ENCODE data around the gene VSX1. TPM values are rescaled to one million over a fixed set of nuclear protein-coding genes. Genes with fewer than 3 reads are reported as not detected.

VSX1 gene
- total and polyA plus RNA-seq, 9 of the 15 experiments (the other 6 are each of a cell fraction or from before 2014, with no cell fraction given) = not detected

DNA sequence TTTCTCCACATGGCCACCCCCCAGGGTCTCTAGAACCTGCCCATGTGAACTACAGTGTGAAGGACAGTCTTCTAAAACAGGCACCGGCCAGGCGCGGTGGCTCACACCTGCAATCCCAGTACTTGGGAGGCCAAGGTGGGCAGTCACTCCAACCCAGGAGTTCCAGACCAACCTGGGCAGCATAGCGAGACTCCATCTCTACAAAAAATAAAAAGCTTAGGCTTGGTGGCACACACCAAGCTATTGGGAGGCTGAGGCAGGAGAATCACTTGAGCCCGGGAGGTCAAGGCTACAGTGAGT lies 37.7 kb downstream of the VSX1 start (continued):
- TF ChIP-seq DACH1 (IDR thresholded peaks at IDR 0.05; ENCODE audit: partially characterized antibody) = no peak
- TF ChIP-seq ZNF696 (CRISPR knock-in tag; conservative IDR thresholded peaks at IDR 0.05) = no peak
- no peak for TF ChIP-seq MYBL2 (IDR thresholded peaks at IDR 0.05; ENCODE audit: low read depth)
- no peak for TF ChIP-seq MYBL2 (CRISPR knock-in tag; IDR thresholded peaks at IDR 0.05; ENCODE audit: borderline replicate concordance)
- TF ChIP-seq ZNF3 (CRISPR knock-in tag; IDR thresholded peaks at IDR 0.05) = no peak
- TF ChIP-seq ZNF316 (IDR thresholded peaks at IDR 0.05) = no peak
- no peak for TF ChIP-seq TFAM (CRISPR knock-in tag; conservative IDR thresholded peaks at IDR 0.05)
- TF ChIP-seq ZNF780A (CRISPR knock-in tag; IDR thresholded peaks at IDR 0.05) = no peak
- TF ChIP-seq TCF7L2 (IDR thresholded peaks at IDR 0.05; ENCODE audit: low read depth, low read length) = no peak
- no peak for TF ChIP-seq SRF (CRISPR knock-in tag; IDR thresholded peaks at IDR 0.05)
- no peak for TF ChIP-seq RBM25 (IDR thresholded peaks at IDR 0.05; ENCODE audit: low read depth, low read length, severe bottlenecking)

DNA sequence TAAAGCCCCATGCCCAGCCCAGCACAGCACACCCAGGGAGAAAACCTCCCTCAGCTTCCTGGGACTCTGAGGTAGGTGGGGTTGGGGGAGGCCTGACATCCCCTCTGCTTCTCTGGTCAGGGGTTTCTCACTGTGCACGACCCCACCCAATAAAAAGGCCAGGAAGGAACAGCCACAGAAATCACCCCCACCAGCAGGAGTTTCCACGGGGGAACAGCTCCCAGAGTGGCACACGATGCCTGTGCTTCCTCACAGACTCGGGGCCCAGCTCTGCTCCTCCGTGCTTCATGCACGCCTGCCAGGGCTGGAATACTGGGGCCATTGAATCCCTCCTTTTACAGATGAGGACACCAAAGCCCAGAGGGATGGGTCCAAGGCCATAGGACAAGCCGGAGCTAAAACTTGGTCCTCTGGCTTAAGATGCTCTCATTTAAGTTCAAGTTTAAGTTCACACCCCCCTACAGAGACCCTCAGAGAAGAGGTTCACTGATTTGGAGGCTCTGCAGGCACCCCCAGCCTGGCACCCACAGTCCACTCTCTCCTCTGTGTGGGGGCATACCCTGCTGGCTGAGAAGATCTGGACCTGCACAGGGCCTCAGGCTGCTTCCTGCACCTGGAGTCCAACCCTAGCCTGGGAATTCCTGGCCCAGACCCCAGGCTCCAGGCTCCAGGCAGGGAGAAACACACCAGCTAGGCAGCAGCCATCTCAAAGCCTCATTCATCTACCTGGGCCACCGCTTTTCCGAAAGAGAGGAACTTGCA lies 38.3 kb downstream of the VSX1 start:
- Histone ChIP-seq H3K4me3 (no peak overlapping the region), H3K9me3 (replicated peaks; ENCODE audit: control insufficient read depth, insufficient read depth, low read depth, low read length) (no peaks in the 10 kb centered on the region), H2AFZ (ENCODE audit: low read depth, low read length) (no peak overlapping the region), H3K9me1 (ENCODE audit: control insufficient read depth, insufficient read depth, low read length) (no peaks in the 10 kb centered on the region), H3K27me3 (ENCODE audit: control insufficient read depth in 2 of 2, insufficient read depth in 2 of 2, low read length in 2 of 2) (peaks cover 3 to 41% of the 10 kb centered on the region in 2 experiments; a peak in 3 of 5 replicates), H3K36me3 (ENCODE audit: control insufficient read depth, insufficient read depth, low read length) (no peaks in the 10 kb centered on the region), H3K4me2 (ENCODE audit: insufficient read depth, low read length) (no peak overlapping the region), H3K27ac (ENCODE audit: extremely low read depth, low read depth, low read length) (no peak overlapping the region), H4K20me1 (replicated peaks; ENCODE audit: control insufficient read depth, insufficient read depth, low read length) (no peaks in the 10 kb centered on the region), H3K79me2 (ENCODE audit: control insufficient read depth, insufficient read depth, low read length) (no peaks in the 10 kb centered on the region), H3K9ac (ENCODE audit: insufficient read depth in 1 of 2, low read depth in 2 of 2, low read length in 2 of 2) (no peak overlapping the region), H3K4me1 (replicated peaks in 1 of 2; ENCODE audit: control insufficient read depth in 2 of 2, insufficient read depth in 2 of 2, low read length in 2 of 2) (no peaks in the 10 kb centered on the region)
- no TSS peak for BruUV-seq (replicated peaks)
- ChIA-PET POLR2A (no interaction called here), CTCF (ENCODE audit: low intra/inter-chr PET ratio) (no interaction called here)
- in situ Hi-C loops (cut with MboI) (no loop called here), intact Hi-C loops (cut with micrococcal nuclease) (no loop called here)
- TF ChIP-seq, protein P1, sequence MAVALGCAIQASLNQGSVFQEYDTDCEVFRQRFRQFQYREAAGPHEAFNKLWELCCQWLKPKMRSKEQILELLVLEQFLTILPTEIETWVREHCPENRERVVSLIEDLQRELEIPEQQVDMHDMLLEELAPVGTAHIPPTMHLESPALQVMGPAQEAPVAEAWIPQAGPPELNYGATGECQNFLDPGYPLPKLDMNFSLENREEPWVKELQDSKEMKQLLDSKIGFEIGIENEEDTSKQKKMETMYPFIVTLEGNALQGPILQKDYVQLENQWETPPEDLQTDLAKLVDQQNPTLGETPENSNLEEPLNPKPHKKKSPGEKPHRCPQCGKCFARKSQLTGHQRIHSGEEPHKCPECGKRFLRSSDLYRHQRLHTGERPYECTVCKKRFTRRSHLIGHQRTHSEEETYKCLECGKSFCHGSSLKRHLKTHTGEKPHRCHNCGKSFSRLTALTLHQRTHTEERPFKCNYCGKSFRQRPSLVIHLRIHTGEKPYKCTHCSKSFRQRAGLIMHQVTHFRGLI (CRISPR knock-in tag; IDR thresholded peaks at IDR 0.05) = no peak
- TF ChIP-seq MTF1 (CRISPR knock-in tag; IDR thresholded peaks at IDR 0.05; ENCODE audit: borderline replicate concordance) (no peak), MTA2 (IDR thresholded peaks at IDR 0.05; ENCODE audit: low read depth) (no peak), XRCC4 (IDR thresholded peaks at IDR 0.05; ENCODE audit: extremely low read depth, insufficient read depth, insufficient read length) (no peak), NR4A1 (CRISPR knock-in tag; IDR thresholded peaks at IDR 0.05) (no peak), NR4A1 (tag; IDR thresholded peaks at IDR 0.05) (no peak)
- TF ChIP-seq, protein P2, sequence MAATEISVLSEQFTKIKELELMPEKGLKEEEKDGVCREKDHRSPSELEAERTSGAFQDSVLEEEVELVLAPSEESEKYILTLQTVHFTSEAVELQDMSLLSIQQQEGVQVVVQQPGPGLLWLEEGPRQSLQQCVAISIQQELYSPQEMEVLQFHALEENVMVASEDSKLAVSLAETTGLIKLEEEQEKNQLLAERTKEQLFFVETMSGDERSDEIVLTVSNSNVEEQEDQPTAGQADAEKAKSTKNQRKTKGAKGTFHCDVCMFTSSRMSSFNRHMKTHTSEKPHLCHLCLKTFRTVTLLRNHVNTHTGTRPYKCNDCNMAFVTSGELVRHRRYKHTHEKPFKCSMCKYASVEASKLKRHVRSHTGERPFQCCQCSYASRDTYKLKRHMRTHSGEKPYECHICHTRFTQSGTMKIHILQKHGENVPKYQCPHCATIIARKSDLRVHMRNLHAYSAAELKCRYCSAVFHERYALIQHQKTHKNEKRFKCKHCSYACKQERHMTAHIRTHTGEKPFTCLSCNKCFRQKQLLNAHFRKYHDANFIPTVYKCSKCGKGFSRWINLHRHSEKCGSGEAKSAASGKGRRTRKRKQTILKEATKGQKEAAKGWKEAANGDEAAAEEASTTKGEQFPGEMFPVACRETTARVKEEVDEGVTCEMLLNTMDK (IDR thresholded peaks at IDR 0.05; ENCODE audit: borderline replicate concordance, insufficient read depth, low read depth, low read length, poor library complexity, severe bottlenecking) = no peak
- WGBS (ENCODE audit: insufficient coverage, low coverage, missing lambda C conversion rate) = 0% methylated on average over 6 of the region's 9 CpGs
- DNase-seq (ENCODE audit: extremely low read depth in 1 of 4, low spot score in 3 of 4) (no peak), FAIRE-seq (no peak), ATAC-seq (no peak)

Data from K562 (cell line).